GM18517 (cell line): ENCODE results near the gene FBXO42.
"Not testable (repeated sequence)": the region's sequence is repeated elsewhere in the genome, so short reads cannot be mapped to it uniquely, and the experiment has no call there.

Experiments used
- ATAC-seq: cut with Tn5 transposase; IDR thresholded peaks from one replicate; pipeline ENCODE4 v1.9.1; 2021; ENCODE audit warnings: mild to moderate bottlenecking, moderate library complexity; ENCODE audit not compliant: unreplicated experiment

The FBXO42 gene

DNA sequence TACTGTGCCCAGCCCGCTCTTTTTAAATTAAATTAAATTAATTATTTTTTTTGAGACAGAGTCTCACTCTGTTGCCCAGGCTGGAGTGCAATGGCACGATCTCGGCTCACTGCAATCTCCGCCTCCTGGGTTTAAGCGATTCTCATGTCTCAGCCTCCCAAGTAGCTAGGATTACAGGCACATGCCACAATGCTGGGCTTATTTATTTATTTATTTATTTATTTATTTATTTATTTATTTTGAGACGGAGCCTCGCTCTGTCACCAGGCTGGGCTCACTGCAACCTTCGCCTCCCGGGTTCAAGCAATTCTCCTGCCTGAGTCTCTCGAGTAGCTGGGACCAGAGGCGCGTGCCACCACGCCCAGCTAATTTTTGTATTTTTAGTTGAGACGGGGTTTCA is 129.6 kb downstream of the FBXO42 start:
- ATAC-seq: not testable (repeated sequence)

DNA sequence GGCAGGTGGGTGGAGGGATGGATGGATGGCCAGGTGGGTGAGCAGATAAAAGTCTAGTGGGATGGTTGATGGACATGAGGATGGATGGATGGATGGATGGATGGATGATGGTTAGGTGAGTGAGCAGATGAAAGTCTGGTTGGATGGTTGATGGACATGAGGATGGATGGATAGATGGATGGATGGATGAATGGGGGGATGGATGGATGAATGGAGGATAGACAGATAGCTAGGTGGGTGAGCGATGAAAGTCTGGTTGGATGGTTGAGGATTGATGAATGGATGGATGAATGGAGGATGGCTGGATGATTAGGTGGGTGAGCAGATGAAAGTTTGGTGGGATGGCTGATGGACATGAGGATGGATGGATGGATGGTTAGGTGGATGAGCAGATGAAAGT is 130.8 kb downstream of the FBXO42 start:
- ATAC-seq: no peak

DNA sequence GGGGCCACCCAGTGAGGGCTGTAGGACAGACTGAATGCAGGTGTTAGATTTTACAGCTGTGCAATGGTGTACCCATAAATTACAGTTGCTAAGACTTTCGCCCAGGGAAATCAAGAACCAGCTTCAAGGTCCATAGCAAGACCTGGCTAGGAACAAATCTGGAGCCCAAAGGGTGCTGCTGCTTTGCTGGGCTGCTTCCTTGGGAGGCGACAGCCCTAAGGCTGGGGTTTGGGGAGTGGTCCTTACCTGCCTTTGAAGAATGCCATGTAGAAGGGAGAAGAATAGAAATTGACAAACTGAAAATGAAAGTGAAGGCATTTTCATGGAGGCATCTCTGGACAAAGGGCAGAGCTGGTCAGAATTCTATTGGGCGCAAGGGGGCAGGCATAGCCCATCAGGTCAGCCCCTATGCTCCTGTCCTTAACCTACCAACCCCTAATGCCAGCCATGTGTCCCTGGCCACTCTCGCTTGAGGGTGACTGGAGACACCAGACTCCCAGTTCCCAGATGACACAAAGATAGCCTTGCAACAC is 132.2 kb downstream of the FBXO42 start:
- no peak for ATAC-seq

DNA sequence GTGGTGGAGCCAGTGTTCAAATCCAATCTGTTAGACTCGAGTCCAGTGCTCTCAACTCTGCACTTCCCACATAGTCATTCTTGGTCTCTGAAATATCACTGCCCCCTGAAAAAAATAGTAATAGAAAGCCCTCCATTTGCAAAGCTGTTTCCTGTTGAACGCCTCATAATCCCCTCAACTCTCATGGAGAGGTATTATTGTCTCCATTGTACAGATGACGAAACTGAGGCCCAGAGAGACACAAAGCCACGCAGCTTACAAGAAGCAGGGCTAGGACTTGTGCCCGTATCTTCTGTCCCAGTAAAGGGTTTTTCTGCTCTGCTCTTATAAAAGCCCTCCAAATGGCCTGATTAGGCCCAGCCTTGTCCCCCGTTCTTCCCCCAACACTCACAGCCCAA is 133.6 kb downstream of the FBXO42 start:
- no peak for ATAC-seq

DNA sequence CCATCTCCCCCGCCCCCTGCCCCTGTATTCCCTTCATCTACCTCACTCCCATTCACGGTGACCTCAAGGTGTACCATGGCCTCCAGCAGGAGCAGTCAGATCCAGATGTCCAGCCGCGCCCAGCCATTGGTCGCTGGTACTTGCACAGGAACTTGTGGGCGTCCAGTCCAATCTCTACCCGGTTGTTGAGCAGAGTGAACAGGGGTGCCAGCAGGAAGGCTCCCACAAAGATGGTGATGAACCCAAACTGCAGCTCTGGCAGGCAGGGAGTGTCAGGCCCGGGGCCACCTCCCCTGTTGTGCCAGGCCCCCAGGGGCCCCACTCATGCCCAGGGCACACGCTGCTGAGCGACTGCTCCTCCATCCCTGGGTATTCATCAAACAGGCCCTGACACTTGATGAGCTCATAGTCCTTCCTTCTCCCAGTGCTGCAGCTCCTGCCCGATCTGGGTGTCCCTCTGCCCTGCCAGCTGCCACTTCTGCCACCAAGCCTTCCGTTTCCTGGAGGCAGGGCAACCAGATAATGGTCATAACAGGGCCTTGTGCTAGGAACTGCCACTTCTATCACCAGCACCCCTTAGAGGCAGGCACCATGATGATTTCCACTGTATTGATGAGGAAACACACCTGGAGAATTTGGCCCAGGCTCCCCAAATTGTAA is 134.1 kb downstream of the FBXO42 start:
- no peak for ATAC-seq

DNA sequence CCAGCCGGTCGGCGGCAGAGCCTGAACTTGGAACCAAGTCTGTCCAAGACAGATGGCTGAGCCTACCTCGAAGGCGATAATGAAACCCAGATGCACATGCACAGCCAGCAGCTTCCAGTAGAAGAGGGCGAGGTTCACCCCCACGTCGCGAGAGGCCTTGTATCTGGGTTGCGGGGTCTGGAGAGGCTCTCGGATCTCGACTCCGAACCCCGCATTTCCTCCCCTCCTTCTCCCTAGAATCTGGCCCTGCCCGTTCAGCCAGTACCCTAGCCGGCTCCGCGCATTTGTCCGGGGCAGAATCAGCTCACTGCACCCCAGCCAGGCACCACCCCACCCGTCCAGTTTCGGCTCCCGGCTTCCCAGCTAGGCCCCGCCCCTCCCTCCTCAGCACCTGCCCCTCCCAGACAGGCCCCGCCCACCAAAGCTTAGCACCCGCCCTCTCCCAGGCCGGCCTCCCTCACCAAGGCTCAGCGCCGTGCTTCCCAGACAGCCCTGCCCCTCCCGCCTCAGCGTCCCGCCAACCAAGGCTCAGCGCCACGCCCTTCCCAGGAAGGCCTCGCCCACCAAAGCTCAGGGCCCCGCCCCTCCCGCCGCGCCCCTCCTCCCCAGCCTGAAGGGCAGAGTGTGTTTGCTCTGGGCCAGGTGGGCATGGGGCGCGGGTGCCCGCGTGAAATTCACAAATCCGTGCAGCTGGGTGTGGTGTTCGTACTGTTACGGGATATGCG is 135.1 kb downstream of the FBXO42 start:
- peak; percentile 85 for ATAC-seq

DNA sequence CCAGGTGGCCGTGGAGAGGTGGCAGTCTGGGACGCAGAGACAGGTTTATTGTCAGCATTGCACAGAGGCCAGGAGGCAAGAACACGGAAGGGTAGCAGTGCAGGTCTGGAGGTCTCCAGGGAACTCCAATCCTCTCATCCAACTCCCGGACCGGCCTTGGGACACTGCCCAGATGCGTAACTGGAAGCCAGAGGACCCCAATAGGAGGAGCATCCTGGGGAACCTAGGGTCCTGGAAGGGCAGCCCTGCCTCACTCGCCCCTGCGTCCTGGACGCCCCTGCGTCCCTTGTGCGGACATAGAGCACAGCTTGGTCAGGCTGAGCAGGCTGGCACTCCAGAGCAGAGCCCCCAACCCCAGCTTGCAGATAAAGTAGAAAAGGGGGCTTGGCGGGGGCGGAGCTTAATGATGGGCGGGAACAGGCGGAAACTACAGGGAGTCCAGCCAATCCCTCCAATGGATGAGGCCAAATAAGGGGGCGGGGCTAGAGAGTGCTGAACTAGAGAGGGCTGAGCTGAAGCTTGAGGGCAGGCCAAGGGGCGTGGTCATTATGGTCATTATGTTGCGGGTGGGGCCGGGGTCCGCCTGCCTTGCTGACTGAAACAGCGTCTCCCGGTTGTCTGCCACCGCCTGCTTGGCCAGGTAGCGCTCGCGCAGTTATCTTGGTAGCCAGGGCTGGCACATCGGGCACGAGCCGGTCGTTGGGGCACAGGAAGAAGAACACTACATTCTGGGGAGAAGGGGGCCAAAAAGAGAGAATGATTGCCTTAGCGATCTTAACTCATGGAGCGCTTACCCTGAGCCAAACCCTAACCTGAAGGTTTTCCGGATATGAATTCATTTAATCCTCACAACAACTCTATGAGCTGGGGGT is 136.2 kb downstream of the FBXO42 start:
- no peak for ATAC-seq

DNA sequence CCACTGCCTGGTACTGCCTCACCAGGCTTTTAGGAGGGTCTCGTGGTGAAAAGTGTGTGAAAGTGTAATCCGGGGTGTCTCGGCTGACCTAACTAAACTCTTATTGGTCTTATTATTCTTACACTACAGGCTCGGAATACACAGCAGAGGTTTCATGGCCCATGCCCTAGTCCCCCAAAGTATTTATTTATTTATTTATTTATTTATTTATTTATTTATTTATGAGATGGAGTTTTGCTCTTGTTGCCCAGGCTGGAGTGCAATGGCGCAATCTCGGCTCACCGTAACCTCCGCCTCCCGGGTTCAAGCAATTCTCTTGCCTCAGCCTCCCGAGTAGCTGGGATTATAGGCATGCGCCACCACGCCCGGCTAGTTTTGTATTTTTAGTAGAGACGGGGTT is 137.0 kb downstream of the FBXO42 start:
- ATAC-seq: not testable (repeated sequence)

DNA sequence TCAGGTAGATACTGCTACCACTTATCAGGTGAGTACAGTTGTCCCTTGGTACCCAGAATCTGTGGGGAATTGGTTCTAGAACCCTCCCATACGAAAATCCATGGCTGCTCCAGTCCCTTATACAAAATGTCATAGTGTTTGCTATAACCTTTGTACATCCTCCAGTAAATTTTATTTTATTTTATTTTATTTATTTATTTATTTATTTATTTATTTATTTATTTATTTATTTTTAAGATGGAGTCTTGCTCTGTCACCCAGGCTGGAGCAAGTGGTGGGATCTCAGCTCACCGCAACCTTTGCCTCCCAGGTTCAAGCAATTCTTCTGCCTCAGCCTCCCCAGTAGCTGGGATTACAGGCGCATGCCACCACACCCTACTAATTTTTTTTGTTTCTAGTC is 138.7 kb downstream of the FBXO42 start:
- not testable (repeated sequence) for ATAC-seq

DNA sequence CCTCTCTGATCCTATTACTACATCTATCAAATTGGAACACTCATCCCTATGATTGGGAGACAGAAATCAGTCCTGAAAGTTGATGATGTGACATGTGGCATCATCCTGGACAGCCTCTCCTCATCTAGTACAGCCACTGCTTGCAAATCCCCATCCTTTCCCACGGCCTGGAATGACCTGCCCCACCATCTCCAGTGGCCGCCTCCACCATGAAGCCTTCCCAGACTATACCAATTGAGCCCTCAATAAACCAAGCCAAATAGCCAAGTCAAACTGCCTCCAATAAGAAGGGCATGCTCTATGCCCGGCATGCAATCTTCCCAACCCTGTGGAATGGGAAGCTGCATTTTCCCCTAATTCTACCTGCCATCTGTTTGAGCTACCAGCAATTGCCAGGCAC is 139.3 kb downstream of the FBXO42 start:
- no peak for ATAC-seq

DNA sequence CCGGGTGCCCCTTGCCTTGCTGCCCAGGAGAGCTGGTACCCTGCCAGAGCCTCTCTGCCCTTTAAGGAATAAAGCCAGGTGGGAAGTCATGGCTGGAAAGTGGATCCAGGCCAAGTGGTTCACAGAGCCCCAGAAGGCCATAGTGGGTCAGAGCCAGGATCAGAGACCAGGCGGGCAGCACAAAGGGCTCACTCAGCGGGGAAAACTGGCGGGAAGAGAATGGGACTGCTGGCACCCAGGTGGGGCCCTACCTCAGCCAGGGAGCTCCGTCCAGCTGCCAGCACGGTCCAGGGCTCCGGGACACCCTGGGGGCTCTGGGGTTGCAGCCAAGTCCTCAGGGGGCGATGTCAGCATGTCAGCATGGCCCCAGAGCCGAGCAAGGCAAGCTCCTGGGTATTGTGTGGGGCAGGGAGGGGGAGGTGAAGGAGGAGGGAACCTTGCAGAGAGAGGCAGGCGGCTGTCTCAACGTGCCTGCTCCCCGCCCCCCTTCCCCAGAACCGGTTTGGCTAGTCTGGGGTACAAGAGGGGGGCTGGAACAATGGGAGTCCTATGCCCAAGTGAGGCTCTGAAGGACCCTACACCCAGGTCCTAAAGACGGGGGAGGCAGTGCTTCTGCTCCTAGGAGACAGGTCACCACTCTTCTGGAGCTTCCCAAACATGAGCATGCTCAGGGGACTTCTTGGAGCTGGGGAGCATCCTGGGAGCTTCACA is 139.9 kb downstream of the FBXO42 start, which contains the start of gene ARHGEF19:
Gene ARHGEF19 (minus strand): TSS at position 402 of the 711 bp plus-strand sequence. CDS start 3,598 bp downstream, outside the sequence.
- no peak for ATAC-seq

DNA sequence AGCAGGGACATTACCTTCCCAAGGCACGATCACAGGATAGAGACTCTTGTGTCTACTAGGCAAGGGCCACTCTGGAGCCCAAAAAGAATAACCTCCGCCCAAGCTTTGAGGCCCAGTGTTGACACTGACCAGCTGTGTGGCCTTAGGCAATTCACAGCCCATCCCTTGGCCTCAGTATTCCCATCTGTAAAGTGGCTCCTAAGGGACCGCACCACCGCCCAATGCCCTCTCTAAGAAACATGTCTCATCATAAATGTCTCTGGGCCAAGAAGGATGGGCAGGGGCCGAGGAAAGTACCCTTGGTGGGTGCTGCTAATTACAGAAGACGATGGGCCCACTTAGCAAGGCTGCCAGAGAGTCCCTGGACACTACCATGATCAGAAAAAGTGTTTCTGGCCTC is 140.5 kb downstream of the FBXO42 start:
- no peak for ATAC-seq

DNA sequence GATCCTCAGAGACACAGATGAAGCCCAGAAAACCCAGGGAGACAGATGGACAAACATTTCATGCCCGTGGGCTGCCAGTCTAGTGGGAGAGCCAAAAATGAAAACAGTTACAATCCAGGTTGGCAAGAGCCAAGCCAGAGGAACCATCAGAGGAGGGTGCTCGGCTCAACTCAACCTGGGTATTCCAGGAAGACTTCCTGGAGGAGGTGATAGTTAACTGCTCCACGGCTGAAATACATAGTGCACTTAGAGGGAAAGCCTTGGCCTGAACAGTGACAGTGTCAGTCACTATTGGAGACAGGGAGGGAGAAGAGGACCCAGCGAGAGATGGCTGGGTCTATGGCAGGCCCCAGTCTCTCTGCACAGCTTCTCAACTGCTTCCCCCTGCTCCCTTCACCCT is 141.7 kb downstream of the FBXO42 start:
- ATAC-seq: no peak

DNA sequence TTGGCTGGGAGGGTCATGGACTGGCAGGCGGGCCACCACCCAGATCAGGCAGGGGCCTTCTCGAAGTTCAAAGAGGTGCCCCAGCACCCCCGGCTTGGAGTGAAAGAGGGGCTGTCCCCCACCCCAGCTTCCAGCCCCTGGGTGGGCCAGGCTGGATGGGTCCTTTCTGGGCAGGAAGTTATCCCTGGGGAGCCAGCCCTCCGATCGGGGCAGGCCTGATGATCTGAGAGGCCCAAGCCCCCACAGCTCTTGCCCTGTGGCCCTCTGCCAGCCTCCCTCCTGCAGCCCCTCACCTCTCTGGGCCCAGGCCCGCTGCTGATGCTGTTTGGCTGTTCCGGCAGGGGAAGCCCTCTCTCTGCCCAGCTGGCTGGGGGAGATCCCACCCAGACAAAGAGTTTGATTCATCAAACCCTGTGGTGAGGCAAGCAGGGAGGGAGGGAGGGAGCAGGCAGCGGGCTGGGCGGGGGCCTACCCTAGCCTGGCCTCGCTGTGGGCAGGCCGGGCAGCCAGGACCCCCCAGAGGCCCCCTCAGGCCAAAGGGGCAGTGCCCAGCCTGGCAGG is 142.4 kb downstream of the FBXO42 start:
- no peak for ATAC-seq

DNA sequence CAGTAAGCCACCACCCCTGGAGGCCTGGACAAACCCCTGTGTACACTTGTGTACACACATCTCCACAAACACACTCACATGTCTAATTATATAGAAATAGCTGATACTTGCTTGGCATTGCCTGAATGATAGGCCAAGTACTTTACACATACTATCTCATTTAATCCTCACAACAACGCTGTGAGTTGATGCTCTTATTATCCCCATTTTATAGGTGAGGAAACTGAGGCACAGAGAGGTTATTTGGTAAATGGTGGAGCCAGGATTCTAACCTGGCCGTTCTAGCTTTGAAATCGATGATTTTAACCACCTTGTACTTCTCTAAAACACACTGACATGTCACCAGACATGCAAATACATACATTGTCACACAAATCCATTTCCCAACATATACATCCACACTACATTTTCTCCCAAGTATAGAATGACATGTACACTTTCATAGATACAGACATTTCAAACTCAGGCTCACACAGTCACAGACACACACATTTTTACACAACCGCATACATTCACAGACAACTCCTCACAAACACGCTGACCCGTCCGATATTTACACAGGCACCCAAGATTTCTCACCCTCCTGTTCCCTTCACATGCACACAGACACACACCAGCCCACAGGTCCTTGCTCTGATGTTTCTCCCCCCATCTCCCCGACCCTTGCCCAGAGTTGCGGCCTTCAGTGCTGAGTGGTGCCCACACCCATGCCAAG is 143.0 kb downstream of the FBXO42 start:
- no peak for ATAC-seq

DNA sequence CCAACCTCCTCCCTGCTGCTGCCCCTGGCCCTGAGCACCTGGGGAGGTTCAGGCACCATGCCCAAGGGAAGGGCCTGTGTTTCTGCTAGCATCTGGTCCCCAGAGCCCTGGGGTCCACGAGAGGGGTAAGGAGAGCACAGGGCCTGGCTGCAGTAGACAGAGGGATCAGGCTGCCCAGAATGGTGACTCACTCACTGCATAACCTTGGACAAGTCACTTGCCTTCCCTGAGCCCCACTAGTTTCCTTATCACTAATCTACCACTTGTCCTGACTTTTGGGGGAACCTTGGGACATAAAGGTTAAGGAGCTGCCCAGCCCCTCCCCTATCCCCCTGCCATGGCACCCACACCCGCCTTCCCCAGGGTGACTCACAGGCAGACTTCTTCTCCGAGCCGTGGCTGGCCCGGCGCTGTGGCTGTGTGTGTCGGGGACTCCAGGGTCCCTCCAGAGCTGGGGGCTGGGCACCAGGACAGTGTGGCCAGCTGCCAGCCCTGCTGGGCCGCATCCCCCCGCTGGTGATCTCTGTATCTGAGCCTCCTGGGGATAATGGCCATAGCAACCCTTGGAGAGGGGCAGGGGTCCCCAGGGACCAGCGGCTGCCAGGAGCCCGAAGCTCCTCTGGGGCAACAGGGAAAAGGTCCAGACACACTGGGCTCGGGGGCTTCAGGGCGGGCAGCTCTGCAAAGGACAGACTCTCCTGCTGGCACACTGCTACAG is 143.9 kb downstream of the FBXO42 start:
- ATAC-seq: no peak

DNA sequence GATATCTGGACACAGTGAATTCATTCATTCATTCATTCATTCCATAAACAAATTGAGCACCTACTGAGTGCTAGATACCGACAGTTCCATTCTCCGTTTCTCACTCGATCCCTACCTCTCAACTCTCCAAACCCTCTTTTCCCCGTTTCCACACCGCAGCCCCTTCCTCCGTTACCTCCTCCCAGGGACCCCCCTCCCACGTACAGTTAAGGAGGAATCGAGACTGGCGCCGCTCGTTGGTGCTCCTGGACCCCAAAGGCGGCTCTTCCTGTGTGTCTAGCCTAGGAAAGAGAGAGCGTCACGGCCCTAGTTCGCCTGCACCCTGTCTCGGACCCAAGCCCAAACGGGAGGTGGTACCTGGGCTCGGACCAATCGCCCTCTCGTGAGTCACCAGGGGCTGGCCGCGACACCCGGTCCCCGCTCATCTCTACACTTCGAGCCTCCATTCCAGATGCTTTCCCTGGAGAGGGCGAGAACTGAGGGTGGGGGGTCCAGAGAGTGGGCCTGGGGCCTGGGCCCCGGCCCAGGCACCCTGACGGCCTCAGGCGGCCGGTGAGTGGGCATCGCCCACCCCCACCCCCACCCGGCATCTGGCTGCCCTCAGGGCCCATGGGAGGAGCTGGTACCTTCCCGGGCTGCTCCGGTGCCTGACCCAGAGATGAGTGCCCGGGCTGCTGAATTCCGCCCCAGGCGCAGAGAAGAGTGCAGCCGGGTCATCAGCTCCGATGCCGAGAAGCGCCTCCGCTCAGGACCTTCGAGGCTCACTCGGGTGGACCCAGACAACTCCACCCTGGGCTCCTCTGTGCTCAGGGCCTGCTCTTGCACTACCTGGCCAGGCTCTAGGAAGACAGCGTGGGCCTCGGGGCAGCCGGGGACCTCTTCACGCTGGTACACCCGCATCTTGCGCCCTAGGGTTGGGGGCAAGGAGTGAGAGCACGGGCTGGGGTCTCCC is 144.7 kb downstream of the FBXO42 start:
- no peak for ATAC-seq
